Hepatocyte (in vitro differentiated cells): ENCODE data around the gene SPEG. TPM values are rescaled to one million over a fixed set of nuclear protein-coding genes. Genes with fewer than 3 reads are reported as not detected.
A peak's percentile ranks its signal among the peaks of the same experiment; 100 is the strongest.

Experiments used
- DNase-seq: peaks from one replicate; pipeline ENCODE4 v3.0.0-alpha.2; 2016; ENCODE audit warnings: low spot score
- H2AFZ ChIP-seq: fragments of 200-600 bp; sonication (generic); 2 replicates; pipeline ENCODE4 v1.6.0; 2016; ENCODE audit warnings: antibody characterized with exemption, mild to moderate bottlenecking
- H3K27ac ChIP-seq: fragments of 200-600 bp; sonication (generic); 2 replicates; pipeline ENCODE4 v1.5.1; 2016; ENCODE audit warnings: mild to moderate bottlenecking
- H3K27me3 ChIP-seq: fragments of 200-600 bp; sonication (generic); 2 replicates; pipeline ENCODE4 v1.6.1; 2016
- H3K36me3 ChIP-seq: fragments of 200-600 bp; sonication (generic); replicated peaks from 2 replicates; pipeline ENCODE4 v1.5.1; 2016; ENCODE audit warnings: low read depth; ENCODE audit not compliant: insufficient read depth
- H3K4me1 ChIP-seq: fragments of 200-600 bp; sonication (generic); 2 replicates; pipeline ENCODE4 v1.5.1; 2016; ENCODE audit warnings: mild to moderate bottlenecking, moderate library complexity; ENCODE audit not compliant: insufficient read depth
- H3K4me2 ChIP-seq: fragments of 200-600 bp; sonication (generic); 2 replicates; pipeline ENCODE4 v1.6.0; 2016
- H3K4me3 ChIP-seq: fragments of 200-600 bp; sonication (generic); 2 replicates; pipeline ENCODE4 v1.5.1; 2016; ENCODE audit warnings: mild to moderate bottlenecking
- H3K79me2 ChIP-seq: fragments of 200-600 bp; sonication (generic); 2 replicates; pipeline ENCODE4 v1.6.0; 2017; ENCODE audit warnings: mild to moderate bottlenecking
- H3K9me2 ChIP-seq: fragments of 200-600 bp; sonication (generic); replicated peaks from 2 replicates; pipeline ENCODE4 v1.6.0; 2017; ENCODE audit warnings: mild to moderate bottlenecking; ENCODE audit not compliant: insufficient read depth
- H3K9me3 ChIP-seq: fragments of 200-600 bp; sonication (generic); 2 replicates; pipeline ENCODE4 v1.5.1; 2016; ENCODE audit warnings: low read depth, mild to moderate bottlenecking
- H4K20me1 ChIP-seq: fragments of 200-600 bp; sonication (generic); 2 replicates; pipeline ENCODE4 v1.6.0; 2016; ENCODE audit warnings: mild to moderate bottlenecking; ENCODE audit not compliant: insufficient read depth, poor library complexity, severe bottlenecking
- EZH2 ChIP-seq: fragments of 200-600 bp; sonication (generic); IDR thresholded peaks from 2 replicates; pipeline ENCODE4 v1.6.1; 2016; ENCODE audit warnings: antibody characterized with exemption, mild to moderate bottlenecking, borderline replicate concordance
- EZH2phosphoT487 ChIP-seq: fragments of 200-600 bp; sonication (generic); IDR thresholded peaks from one replicate; pipeline ENCODE4 v1.6.1; 2018; ENCODE audit warnings: antibody characterized with exemption, mild to moderate bottlenecking, low read depth, moderate library complexity; ENCODE audit not compliant: unreplicated experiment, severe bottlenecking
- WGBS: methylation state at CpG from one replicate; pipeline ENCODE4 v1.1.6; 2016; ENCODE audit warnings: low lambda C conversion rate; ENCODE audit errors: missing lambda C conversion rate; 5-methylcytosine and 5-hydroxymethylcytosine counted together
- polyA plus RNA-seq: library from polyadenylated mRNA; unstranded; fragments of >200 nt; fragmentation: Nextera tagmentation; extraction: Ambion mirVana; gene quantifications from 2 replicates; pipeline ENCODE4 v1.2.1, GENCODE V29; 2016
- total RNA-seq: library from RNA; depleted of rRNA; stranded (reverse); fragments of >200 nt; gene quantifications from 2 replicates; pipeline ENCODE4 v1.2.3, GENCODE V29; 2014
- TF ChIP-seq, protein P1 (sequence below): fragments of 200-600 bp; sonication (generic); IDR thresholded peaks from 2 replicates; pipeline ENCODE4 v1.5.1; 2016; ENCODE audit warnings: antibody characterized with exemption, mild to moderate bottlenecking; ENCODE audit not compliant: poor library complexity

SPEG gene
- total and polyA plus RNA-seq, 2 experiments from 2014 or later, result 21.6 to 40.0 TPM

DNA sequence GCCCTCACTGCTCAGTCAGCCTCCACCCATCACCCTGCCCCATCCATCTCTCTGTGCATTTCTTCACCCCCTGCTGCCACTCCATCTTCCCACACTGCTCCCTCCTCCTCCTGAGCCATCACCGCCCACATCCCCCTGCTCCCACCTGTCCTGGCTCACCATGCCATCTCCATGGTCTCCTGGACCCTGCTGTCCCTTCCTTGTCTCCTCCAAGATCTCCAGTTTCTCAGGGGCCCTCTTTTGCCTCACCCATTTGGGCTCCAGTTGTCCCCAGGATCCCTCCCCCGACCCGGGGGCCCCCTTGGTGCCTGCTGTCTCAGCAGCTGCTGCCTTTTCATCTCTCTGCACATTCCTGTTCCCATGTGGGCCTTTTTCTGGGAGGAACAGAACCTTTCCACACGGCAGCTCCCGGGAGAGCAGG, 10.6 kb downstream of the SPEG start:
- Histone ChIP-seq H2AFZ (no peak overlapping the region), H3K4me1 (peaks cover 21% of the 10 kb centered on the region), H3K9me2 (no peaks in the 10 kb centered on the region), H3K4me3 (no peak overlapping the region), H3K79me2 (no peaks in the 10 kb centered on the region), H3K4me2 (peak overlapping the region; percentile 50), H3K36me3 (no peaks in the 10 kb centered on the region), H3K27me3 (peaks cover 16% of the 10 kb centered on the region), H3K9me3 (no peaks in the 10 kb centered on the region), H4K20me1 (no peaks in the 10 kb centered on the region), H3K27ac (no peak overlapping the region)
- 83% methylated on average over 5 of the region's 5 CpGs for WGBS
- DNase-seq, result no peak
- TF ChIP-seq EZH2phosphoT487 (no peak), EZH2 (no peak)
- TF ChIP-seq, protein P1, sequence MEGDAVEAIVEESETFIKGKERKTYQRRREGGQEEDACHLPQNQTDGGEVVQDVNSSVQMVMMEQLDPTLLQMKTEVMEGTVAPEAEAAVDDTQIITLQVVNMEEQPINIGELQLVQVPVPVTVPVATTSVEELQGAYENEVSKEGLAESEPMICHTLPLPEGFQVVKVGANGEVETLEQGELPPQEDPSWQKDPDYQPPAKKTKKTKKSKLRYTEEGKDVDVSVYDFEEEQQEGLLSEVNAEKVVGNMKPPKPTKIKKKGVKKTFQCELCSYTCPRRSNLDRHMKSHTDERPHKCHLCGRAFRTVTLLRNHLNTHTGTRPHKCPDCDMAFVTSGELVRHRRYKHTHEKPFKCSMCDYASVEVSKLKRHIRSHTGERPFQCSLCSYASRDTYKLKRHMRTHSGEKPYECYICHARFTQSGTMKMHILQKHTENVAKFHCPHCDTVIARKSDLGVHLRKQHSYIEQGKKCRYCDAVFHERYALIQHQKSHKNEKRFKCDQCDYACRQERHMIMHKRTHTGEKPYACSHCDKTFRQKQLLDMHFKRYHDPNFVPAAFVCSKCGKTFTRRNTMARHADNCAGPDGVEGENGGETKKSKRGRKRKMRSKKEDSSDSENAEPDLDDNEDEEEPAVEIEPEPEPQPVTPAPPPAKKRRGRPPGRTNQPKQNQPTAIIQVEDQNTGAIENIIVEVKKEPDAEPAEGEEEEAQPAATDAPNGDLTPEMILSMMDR, result no peak

- peaks cover 16% of the 10 kb centered on the region for H3K27me3 ChIP-seq
- H3K79me2 ChIP-seq, result no peaks in the 10 kb centered on the region
- H3K4me1 ChIP-seq, result peaks cover 16% of the 10 kb centered on the region
- no peaks in the 10 kb centered on the region for H3K9me2 ChIP-seq
- H3K4me3 ChIP-seq, result no peak overlapping the region
- no peaks in the 10 kb centered on the region for H3K9me3 ChIP-seq
- peak; percentile 70 for DNase-seq
- H3K4me2 ChIP-seq, result peak overlapping the region; percentile 50
- H2AFZ ChIP-seq, result no peak overlapping the region
- TF ChIP-seq, protein P1, result no peak
- WGBS, result 46% methylated on average over 4 of the region's 6 CpGs
- H3K27ac ChIP-seq, result no peak overlapping the region
- H4K20me1 ChIP-seq, result no peaks in the 10 kb centered on the region
- no peaks in the 10 kb centered on the region for H3K36me3 ChIP-seq
Observed at GRCh38 chr2:219446101-219446504, 11.5 kb downstream of the SPEG start.

DNA sequence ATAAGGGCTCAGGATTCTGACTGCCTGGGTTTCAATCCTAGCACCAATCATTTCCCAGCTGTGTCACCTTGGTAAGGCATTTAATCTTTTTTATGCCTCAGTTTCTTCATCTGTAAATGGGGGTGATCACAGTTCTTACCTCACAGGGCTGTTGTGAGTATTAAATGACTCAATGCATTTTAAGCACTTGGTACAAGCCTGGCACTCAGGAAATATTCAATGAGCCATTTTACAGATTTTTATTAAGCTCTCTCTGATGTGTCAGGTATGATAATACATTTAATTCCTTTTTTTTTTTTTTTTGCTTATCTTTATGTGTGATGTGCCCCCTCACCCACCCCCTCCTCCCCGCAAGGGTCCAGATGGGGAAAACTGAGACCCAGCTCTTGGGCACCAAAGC, 12.0 kb downstream of the SPEG start:
- H3K9me3 ChIP-seq, result no peaks in the 10 kb centered on the region
- no peaks in the 10 kb centered on the region for H4K20me1 ChIP-seq
- H3K4me1 ChIP-seq, result peaks cover 11% of the 10 kb centered on the region
- peaks cover 16% of the 10 kb centered on the region for H3K27me3 ChIP-seq
- H3K27ac ChIP-seq, result no peak overlapping the region
- no peak overlapping the region for H2AFZ ChIP-seq
- no peak overlapping the region for H3K4me3 ChIP-seq
- no peaks in the 10 kb centered on the region for H3K36me3 ChIP-seq
- WGBS, result 85% methylated on average over 1 of the region's 1 CpG
- H3K79me2 ChIP-seq, result no peaks in the 10 kb centered on the region
- H3K9me2 ChIP-seq, result no peaks in the 10 kb centered on the region
- TF ChIP-seq EZH2, result no peak
- H3K4me2 ChIP-seq, result no peak overlapping the region
- no peak for DNase-seq

GRCh38 chr2:219447242-219448098, 12.8 kb downstream of the SPEG start:
- no peaks in the 10 kb centered on the region for H4K20me1 ChIP-seq
- no peak for DNase-seq
- no peak overlapping the region for H2AFZ ChIP-seq
- H3K27ac ChIP-seq, result no peak overlapping the region
- H3K4me3 ChIP-seq, result no peak overlapping the region
- H3K9me2 ChIP-seq, result no peaks in the 10 kb centered on the region
- no peaks in the 10 kb centered on the region for H3K9me3 ChIP-seq
- no peaks in the 10 kb centered on the region for H3K79me2 ChIP-seq
- H3K36me3 ChIP-seq, result no peaks in the 10 kb centered on the region
- H3K4me1 ChIP-seq, result peaks cover 18% of the 10 kb centered on the region
- TF ChIP-seq, protein P1, result no peak
- TF ChIP-seq EZH2 (no peak), EZH2phosphoT487 (no peak)
- peaks cover 16% of the 10 kb centered on the region for H3K27me3 ChIP-seq
- no peak overlapping the region for H3K4me2 ChIP-seq
- WGBS, result 91% methylated on average over 11 of the region's 23 CpGs
